NB4 (cell line): ENCODE results near the gene USP3.

Experiments used
- POLR2A ChIP-seq: IDR thresholded peaks from 2 replicates; pipeline ENCODE4 v1.6.1; 2011; ENCODE audit warnings: mild to moderate bottlenecking; ENCODE audit not compliant: insufficient read length; ENCODE audit errors: extremely low read depth
- TF ChIP-seq, protein P1 (sequence below): IDR thresholded peaks from one replicate; pipeline ENCODE4 v1.5.1; 2012; ENCODE audit warnings: low read depth, low read length
- TF ChIP-seq, protein P2 (sequence below): IDR thresholded peaks from 2 replicates; pipeline ENCODE4 v1.6.1; 2011; ENCODE audit warnings: low read depth, low read length

- TF ChIP-seq, protein P1, sequence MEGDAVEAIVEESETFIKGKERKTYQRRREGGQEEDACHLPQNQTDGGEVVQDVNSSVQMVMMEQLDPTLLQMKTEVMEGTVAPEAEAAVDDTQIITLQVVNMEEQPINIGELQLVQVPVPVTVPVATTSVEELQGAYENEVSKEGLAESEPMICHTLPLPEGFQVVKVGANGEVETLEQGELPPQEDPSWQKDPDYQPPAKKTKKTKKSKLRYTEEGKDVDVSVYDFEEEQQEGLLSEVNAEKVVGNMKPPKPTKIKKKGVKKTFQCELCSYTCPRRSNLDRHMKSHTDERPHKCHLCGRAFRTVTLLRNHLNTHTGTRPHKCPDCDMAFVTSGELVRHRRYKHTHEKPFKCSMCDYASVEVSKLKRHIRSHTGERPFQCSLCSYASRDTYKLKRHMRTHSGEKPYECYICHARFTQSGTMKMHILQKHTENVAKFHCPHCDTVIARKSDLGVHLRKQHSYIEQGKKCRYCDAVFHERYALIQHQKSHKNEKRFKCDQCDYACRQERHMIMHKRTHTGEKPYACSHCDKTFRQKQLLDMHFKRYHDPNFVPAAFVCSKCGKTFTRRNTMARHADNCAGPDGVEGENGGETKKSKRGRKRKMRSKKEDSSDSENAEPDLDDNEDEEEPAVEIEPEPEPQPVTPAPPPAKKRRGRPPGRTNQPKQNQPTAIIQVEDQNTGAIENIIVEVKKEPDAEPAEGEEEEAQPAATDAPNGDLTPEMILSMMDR: no peak
- TF ChIP-seq POLR2A: no peak
- TF ChIP-seq, protein P2, sequence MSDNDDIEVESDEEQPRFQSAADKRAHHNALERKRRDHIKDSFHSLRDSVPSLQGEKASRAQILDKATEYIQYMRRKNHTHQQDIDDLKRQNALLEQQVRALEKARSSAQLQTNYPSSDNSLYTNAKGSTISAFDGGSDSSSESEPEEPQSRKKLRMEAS: no peak
Measured at GRCh38 chr15:63491979-63492378, 12.4 kb upstream of the USP3 start.
